H1 (cell line): ENCODE measurements around the gene CBFA2T2. TPM values are rescaled to one million over a fixed set of nuclear protein-coding genes. Genes with fewer than 3 reads are reported as not detected.

ENCODE experiments used
- CTCF ChIA-PET: fragments of 300-600 bp; sonication (Branson Sonifier 250); formaldehyde crosslinking; loops from one replicate; lab custom pipeline; 2021; ENCODE audit not compliant: partially characterized antibody; lab: Charles Lee
- POLR2A ChIA-PET: fragments of 300-600 bp; sonication (Branson Sonifier 250); formaldehyde crosslinking; loops from one replicate; lab custom pipeline; 2021; ENCODE audit warnings: inconsistent platforms; ENCODE audit not compliant: partially characterized antibody; lab: Charles Lee
- DNase-seq, 2 experiments: peaks; one replicate each; pipeline versions ENCODE4 v3.0.0 to v3.0.0-alpha.2; 2010 to 2022; ENCODE audit warnings: low spot score in 2 of 2, low read depth in 1 of 2, mixed read lengths in 1 of 2
- FAIRE-seq: peaks from 2 replicates; lab custom pipeline; 2011; peaks lifted over from hg19 to GRCh38; lab: Jason Lieb, UNC
- H2AFZ ChIP-seq: 2 replicates; pipeline ENCODE4 v1.8.1; 2012; ENCODE audit warnings: low read length, inconsistent platforms
- H2AK5ac ChIP-seq: 2 replicates; pipeline ENCODE4 v1.6.1; 2013; ENCODE audit warnings: low read depth, low read length
- H2BK120ac ChIP-seq: replicated peaks from 2 replicates; pipeline ENCODE3; 2013; ENCODE audit warnings: low read depth, low read length, inconsistent platforms
- H2BK12ac ChIP-seq: 2 replicates; pipeline ENCODE4 v1.6.1; 2013; ENCODE audit warnings: low read depth, low read length
- H2BK15ac ChIP-seq: 2 replicates; pipeline ENCODE4 v1.6.1; 2013; ENCODE audit warnings: low read length
- H2BK20ac ChIP-seq: 2 replicates; pipeline ENCODE4 v1.6.1; 2013; ENCODE audit warnings: low read length
- H2BK5ac ChIP-seq: 2 replicates; pipeline ENCODE4 v1.6.1; 2013; ENCODE audit warnings: low read depth, low read length
- H3K14ac ChIP-seq: 2 replicates; pipeline ENCODE4 v1.6.1; 2013; ENCODE audit warnings: inconsistent platforms; ENCODE audit not compliant: insufficient read length
- H3K18ac ChIP-seq: 2 replicates; pipeline ENCODE4 v1.6.1; 2013; ENCODE audit warnings: low read length; ENCODE audit errors: extremely low read depth
- H3K23ac ChIP-seq: 2 replicates; pipeline ENCODE4 v1.6.1; 2013; ENCODE audit warnings: inconsistent platforms; ENCODE audit not compliant: insufficient read length
- H3K23me2 ChIP-seq: 2 replicates; pipeline ENCODE4 v1.6.1; 2013; ENCODE audit warnings: low read depth, low read length
- H3K27ac ChIP-seq: 2 replicates; pipeline ENCODE4 v1.6.1; 2011; ENCODE audit warnings: low read depth, low read length, inconsistent platforms
- H3K27me3 ChIP-seq, 4 experiments: replicated peaks in 1 of 4; 1 replicate in 1 of 4; 2 replicates in 3 of 4; pipeline versions ENCODE4 v1.6.1 to v1.8.1; 2011 to 2013; ENCODE audit warnings: low read length in 3 of 4, mild to moderate bottlenecking in 3 of 4, inconsistent platforms in 2 of 4, mixed read lengths in 2 of 4, moderate library complexity in 1 of 4; ENCODE audit not compliant: control insufficient read depth in 3 of 4, insufficient read depth in 3 of 4; ENCODE audit errors: extremely low read depth in 1 of 4
- H3K36me3 ChIP-seq, 4 experiments: 2 replicates each; pipeline versions ENCODE4 v1.6.1 to v1.8.1; 2011 to 2013; ENCODE audit warnings: mild to moderate bottlenecking in 4 of 4, low read length in 3 of 4, moderate library complexity in 2 of 4, control low read depth in 1 of 4, inconsistent platforms in 1 of 4; ENCODE audit not compliant: insufficient read depth in 4 of 4, control insufficient read depth in 2 of 4
- H3K4ac ChIP-seq: replicated peaks from 2 replicates; pipeline ENCODE3; 2013; ENCODE audit warnings: low read length, low read depth, mixed read lengths, inconsistent platforms; ENCODE audit not compliant: insufficient read length
- H3K4me1 ChIP-seq, 4 experiments: replicated peaks in 1 of 4; 1 replicate in 1 of 4; 2 replicates in 3 of 4; pipeline versions ENCODE4 v1.6.1 to v1.8.1; 2011 to 2013; ENCODE audit warnings: low read length in 3 of 4, inconsistent platforms in 2 of 4, mixed read lengths in 1 of 4; ENCODE audit not compliant: insufficient read depth in 4 of 4, control insufficient read depth in 3 of 4
- H3K4me2 ChIP-seq, 2 experiments: 2 replicates each; pipeline versions ENCODE4 v1.6.1 to v1.8.1; 2011 to 2013; ENCODE audit warnings: low read depth in 2 of 2, low read length in 2 of 2, control low read depth in 1 of 2, inconsistent platforms in 1 of 2, mild to moderate bottlenecking in 1 of 2; ENCODE audit not compliant: insufficient read depth in 1 of 2
- H3K4me3 ChIP-seq, 4 experiments: fragments of 200-600, 300-600 bp in 1 of 4; sonication (generic), shearing (Covaris generic), sonication (Bioruptor Twin) in 1 of 4; 2 replicates each; pipeline versions ENCODE4 v1.5.1 to v1.8.1; 2011 to 2016; ENCODE audit warnings: low read length in 4 of 4, low read depth in 3 of 4, control low read depth in 2 of 4, inconsistent platforms in 2 of 4, mild to moderate bottlenecking in 2 of 4, mixed read lengths in 1 of 4, moderate library complexity in 1 of 4; ENCODE audit not compliant: insufficient read depth in 2 of 4; ENCODE audit errors: extremely low read depth in 1 of 4
- H3K56ac ChIP-seq: replicated peaks from 2 replicates; pipeline ENCODE3; 2013; ENCODE audit warnings: low read depth, mild to moderate bottlenecking, mixed read lengths, low read length, inconsistent platforms; ENCODE audit not compliant: insufficient read length
- H3K79me1 ChIP-seq: 2 replicates; pipeline ENCODE4 v1.6.1; 2013; ENCODE audit warnings: low read depth, low read length, control low read depth
- H3K79me2 ChIP-seq, 2 experiments: 2 replicates each; pipeline versions ENCODE4 v1.6.1 to v1.8.1; 2012 to 2013; ENCODE audit warnings: low read length in 2 of 2, mild to moderate bottlenecking in 2 of 2, inconsistent platforms in 1 of 2; ENCODE audit not compliant: insufficient read depth in 2 of 2, control insufficient read depth in 1 of 2
- H3K9ac ChIP-seq, 4 experiments: replicated peaks in 1 of 4; 1 replicate in 1 of 4; 2 replicates in 3 of 4; pipeline versions ENCODE4 v1.6.1 to v1.8.1; 2011 to 2013; ENCODE audit warnings: low read depth in 3 of 4, low read length in 3 of 4, control low read depth in 2 of 4, mild to moderate bottlenecking in 2 of 4, moderate library complexity in 2 of 4, inconsistent platforms in 1 of 4; ENCODE audit errors: extremely low read depth in 1 of 4
- H3K9me3 ChIP-seq, 2 experiments: 2 replicates each; pipeline versions ENCODE4 v1.6.1 to v1.8.1; 2012 to 2013; ENCODE audit warnings: mild to moderate bottlenecking in 2 of 2, moderate library complexity in 2 of 2, control low read depth in 1 of 2, inconsistent platforms in 1 of 2, low read depth in 1 of 2, low read length in 1 of 2, mixed read lengths in 1 of 2; ENCODE audit not compliant: insufficient read depth in 2 of 2
- H4K20me1 ChIP-seq, 2 experiments: replicated peaks in 1 of 2; 2 replicates each; pipeline versions ENCODE3 to v1.8.1; 2011 to 2013; ENCODE audit warnings: inconsistent platforms in 2 of 2, low read length in 2 of 2, mild to moderate bottlenecking in 1 of 2; ENCODE audit not compliant: insufficient read depth in 2 of 2, control insufficient read depth in 1 of 2
- H4K5ac ChIP-seq: 2 replicates; pipeline ENCODE4 v1.6.1; 2013; ENCODE audit warnings: low read length, low read depth, mixed read lengths, inconsistent platforms; ENCODE audit not compliant: insufficient read length
- H4K8ac ChIP-seq: 2 replicates; pipeline ENCODE4 v1.8.0; 2013; ENCODE audit warnings: mild to moderate bottlenecking, moderate library complexity, low read length, inconsistent platforms; ENCODE audit not compliant: insufficient read depth; ENCODE audit errors: extremely low read depth
- H4K91ac ChIP-seq: replicated peaks from 2 replicates; pipeline ENCODE3; 2013; ENCODE audit warnings: low read length, mixed read lengths, inconsistent platforms; ENCODE audit not compliant: insufficient read length
- SIN3A ChIP-seq, 2 experiments: IDR thresholded peaks in 1 of 2; conservative IDR thresholded peaks in 1 of 2; 2 replicates each; pipeline ENCODE4 v1.6.1; 2011 to 2012; ENCODE audit warnings: low read length in 2 of 2, improper control_type of control experiment in 1 of 2, low read depth in 1 of 2, mild to moderate bottlenecking in 1 of 2
- WGBS, 2 experiments: shearing (Covaris generic) in 1 of 2; methylation state at CpG; one replicate each; pipeline versions ENCODE4 v1.1.6 to v1.1.7; 2013 to 2015; ENCODE audit warnings: low lambda C conversion rate in 2 of 2, mixed read lengths in 2 of 2, inconsistent platforms in 1 of 2, low coverage in 1 of 2, missing lambda C conversion rate in 1 of 2; ENCODE audit not compliant: insufficient replicate concordance in 2 of 2, insufficient coverage in 1 of 2, insufficient read length in 1 of 2; ENCODE audit errors: extremely low coverage in 1 of 2, missing lambda C conversion rate in 1 of 2; 5-methylcytosine and 5-hydroxymethylcytosine counted together
- polyA plus RNA-seq, 7 experiments: library from polyadenylated mRNA; depleted of rRNA in 3 of 7; stranded (reverse) in 5 of 7; unstranded in 2 of 7; fragments of >200 nt in 5 of 7; fragments of 200-250 nt in 2 of 7; gene quantifications; 1 replicate in 5 of 7; 2 replicates in 1 of 7; 4 replicates in 1 of 7; pipeline versions ENCODE4 v1.2.1 to v1.2.3, GENCODE V29; 2011 to 2013; ENCODE audit warnings: missing spikeins in 2 of 7, mixed read lengths in 2 of 7
- total RNA-seq: library from RNA; stranded (reverse); fragmentation: NEBNext Ultra II Directional; extraction: Animal tissue kit (Norgen Biotek cat#: 25700); gene quantifications from 2 replicates; pipeline ENCODE4 v1.2.1, GENCODE V29; 2021
- TF ChIP-seq, protein P1 (sequence below): IDR thresholded peaks from 2 replicates; pipeline ENCODE4 v1.6.1; 2012; ENCODE audit warnings: inconsistent platforms

Gene CBFA2T2
- total and polyA plus RNA-seq, 2 of the 8 experiments (the other 6 are each of a cell fraction or from before 2014, with no cell fraction given), result 11.6 to 12.9 TPM

DNA sequence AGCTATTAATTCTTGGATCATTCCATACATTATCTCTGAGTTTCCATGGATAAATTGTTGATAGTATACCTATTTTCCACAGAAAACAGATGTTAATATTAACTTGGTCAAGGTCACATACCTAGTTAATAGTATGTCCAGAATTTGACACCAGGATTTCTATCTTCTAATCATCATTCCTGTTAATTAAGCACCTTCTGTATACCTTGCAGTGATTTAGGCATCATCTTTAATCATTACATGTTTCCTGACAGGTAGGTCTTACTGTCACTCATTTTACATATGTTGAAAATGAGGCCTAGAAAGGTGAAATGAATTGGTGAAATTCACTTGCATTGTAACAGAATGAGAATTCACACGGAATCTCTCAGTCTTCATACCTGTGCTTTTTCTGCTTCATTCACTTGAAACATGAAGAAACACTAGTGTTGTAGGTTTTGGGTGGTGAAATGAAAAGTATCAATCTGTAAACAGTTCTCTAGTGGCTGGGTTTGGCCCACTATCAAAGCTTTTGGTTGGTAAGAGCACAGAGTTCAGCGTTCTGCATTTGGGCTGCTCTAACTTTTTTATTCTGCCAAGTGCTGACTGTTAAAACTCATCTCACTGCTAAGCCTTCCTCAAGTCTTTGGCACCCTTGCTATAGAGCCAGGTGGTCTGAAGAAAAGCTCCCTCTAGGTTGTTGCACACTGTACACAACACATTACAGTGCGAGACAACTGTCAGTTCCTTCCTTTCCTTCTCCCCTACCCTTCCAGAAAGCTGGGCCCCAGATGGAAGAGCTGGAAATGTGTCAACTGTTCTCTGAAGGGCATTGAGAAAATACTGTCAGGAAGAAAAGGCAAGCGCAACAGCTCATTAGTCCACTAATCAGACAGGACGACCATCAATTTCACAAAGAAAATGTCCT lies 114.4 kb downstream of the CBFA2T2 start:
- H4K5ac ChIP-seq, result no peak overlapping the region
- ChIA-PET CTCF (interaction anchor here (1.2 to 1.4 kb wide), 2 partner anchors 10 to 19 kb away, joined by 3 to 5 read pairs; no protein-coding TSS in a partner anchor), POLR2A (interaction anchor here (0.6 kb wide), 1 partner anchor 205 kb away, joined by 3 read pairs; no protein-coding TSS in a partner anchor)
- no peaks in the 10 kb centered on the region for H3K4me1 ChIP-seq
- no peaks in the 10 kb centered on the region for H3K79me2 ChIP-seq
- H3K18ac ChIP-seq, result no peak overlapping the region
- H3K23ac ChIP-seq, result no peak overlapping the region
- H4K20me1 ChIP-seq, result no peaks in the 10 kb centered on the region
- H2AK5ac ChIP-seq, result no peak overlapping the region
- no peaks in the 10 kb centered on the region for H3K79me1 ChIP-seq
- H3K4ac ChIP-seq, result no peak overlapping the region
- no peak overlapping the region for H4K8ac ChIP-seq
- H2BK5ac ChIP-seq, result no peak overlapping the region
- no peak overlapping the region for H2AFZ ChIP-seq
- no peaks in the 10 kb centered on the region for H3K27me3 ChIP-seq
- no peak overlapping the region for H4K91ac ChIP-seq
- TF ChIP-seq, protein P1, sequence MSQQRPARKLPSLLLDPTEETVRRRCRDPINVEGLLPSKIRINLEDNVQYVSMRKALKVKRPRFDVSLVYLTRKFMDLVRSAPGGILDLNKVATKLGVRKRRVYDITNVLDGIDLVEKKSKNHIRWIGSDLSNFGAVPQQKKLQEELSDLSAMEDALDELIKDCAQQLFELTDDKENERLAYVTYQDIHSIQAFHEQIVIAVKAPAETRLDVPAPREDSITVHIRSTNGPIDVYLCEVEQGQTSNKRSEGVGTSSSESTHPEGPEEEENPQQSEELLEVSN, result no peak
- TF ChIP-seq SIN3A (conservative IDR thresholded peaks at IDR 0.05 in 1 of 2, IDR thresholded peaks at IDR 0.05 in 1 of 2; ENCODE audit: low read depth in 1 of 2, low read length in 2 of 2), result no peak
- no peak overlapping the region for H2BK20ac ChIP-seq
- 93% methylated on average over 5 of the region's 5 CpGs; no CpG with 5 or more reads in 1 of the 2 experiments for WGBS, 2 experiments
- no peak overlapping the region for H2BK120ac ChIP-seq
- H3K9me3 ChIP-seq, result no peaks in the 10 kb centered on the region
- FAIRE-seq (no peak), DNase-seq (no peak)
- H3K4me3 ChIP-seq, result no peak overlapping the region
- H3K9ac ChIP-seq, result no peak overlapping the region
- H2BK15ac ChIP-seq, result no peak overlapping the region
- no peak overlapping the region for H3K27ac ChIP-seq
- no peak overlapping the region for H3K56ac ChIP-seq
- H2BK12ac ChIP-seq, result no peak overlapping the region
- no peak overlapping the region for H3K4me2 ChIP-seq
- H3K23me2 ChIP-seq, result no peaks in the 10 kb centered on the region
- no peak overlapping the region for H3K14ac ChIP-seq
- no peaks in the 10 kb centered on the region for H3K36me3 ChIP-seq
